Measurements from ENCODE around the gene KCTD21. TPM values are rescaled to one million over a fixed set of nuclear protein-coding genes. Genes with fewer than 3 reads are reported as not detected.

Gene KCTD21
- total and polyA plus RNA-seq, 2 donors (not counting 1 experiment from before 2014, with no cell fraction given) = 4.3 to 8.0 TPM

- Mint-ChIP-seq H3K4me3 (no peak overlapping the region), H3K9me3 (ENCODE audit: insufficient read depth) (no peaks in the 10 kb centered on the region), H3K27me3 (no peaks in the 10 kb centered on the region), H3K4me1 (peaks cover 6% of the 10 kb centered on the region), H3K27ac (no peak overlapping the region)
- no peaks in the 10 kb centered on the region for H4K20me1 ChIP-seq (ENCODE audit: control insufficient read depth, insufficient read depth, low read length, poor library complexity, severe bottlenecking)
- H2AFZ ChIP-seq (ENCODE audit: insufficient read depth, low read depth, low read length, poor library complexity, severe bottlenecking) = no peak overlapping the region
- H3K4me3 ChIP-seq (ENCODE audit: control extremely low read depth in 1 of 5, extremely low read depth in 1 of 5, insufficient read depth in 1 of 5, low read depth in 2 of 5, low read length in 4 of 5) = no peak overlapping the region
- no peaks in the 10 kb centered on the region for H3K9me3 ChIP-seq (ENCODE audit: control extremely low read depth in 1 of 3, control insufficient read depth in 2 of 3, insufficient read depth in 1 of 3, low read length in 2 of 3)
- peaks cover 0 to 2% of the 10 kb centered on the region in 2 experiments for H3K36me3 ChIP-seq (replicated peaks in 1 of 2; ENCODE audit: control extremely low read depth in 1 of 2, control insufficient read depth in 1 of 2, extremely low read depth in 1 of 2, insufficient read depth in 2 of 2, low read length in 1 of 2)
- intact Hi-C loops (cut with micrococcal nuclease) = no loop called here
- POLR2A ChIA-PET = no interaction called here
- no peaks in the 10 kb centered on the region for H3K79me2 ChIP-seq (ENCODE audit: control insufficient read depth, insufficient read depth, low read length)
- H3K27me3 ChIP-seq (replicated peaks in 1 of 4; ENCODE audit: control extremely low read depth in 1 of 4, control insufficient read depth in 3 of 4, insufficient read depth in 4 of 4, low read length in 3 of 4) = no peaks in the 10 kb centered on the region
- H3K4me1 ChIP-seq (ENCODE audit: control insufficient read depth in 2 of 2, insufficient read depth in 2 of 2, low read length in 2 of 2) = peaks cover 6 to 7% of the 10 kb centered on the region in 2 donors
- CTCF ChIA-PET = interaction anchor here (0.5 kb wide), 1 partner anchor 356 kb away, joined by 4 read pairs; no protein-coding TSS in a partner anchor
- TF ChIP-seq CTCF (IDR thresholded peaks at IDR 0.05) (no peak), EZH2 (IDR thresholded peaks at IDR 0.05; ENCODE audit: borderline replicate concordance, insufficient read depth, low read depth, low read length, poor library complexity, severe bottlenecking) (no peak)
- H3K4me2 ChIP-seq (replicated peaks; ENCODE audit: low read depth, low read length, poor library complexity, severe bottlenecking) = no peak overlapping the region
- ATAC-seq (ENCODE audit: low read depth) (no peak), DNase-seq (no peak)
- H3K27ac ChIP-seq (ENCODE audit: low read length in 2 of 2) = no peak overlapping the region
- H3K9ac ChIP-seq (ENCODE audit: low read length) = no peak overlapping the region
- WGBS (ENCODE audit: insufficient coverage) = 97% methylated on average over 7 of the region's 11 CpGs
These were observed 19.3 kb upstream of the KCTD21 start for GRCh38 chr11:78207532-78208256.

- no peaks in the 10 kb centered on the region for H3K27me3 Mint-ChIP-seq
- H3K4me1 ChIP-seq (ENCODE audit: control insufficient read depth in 2 of 2, insufficient read depth in 2 of 2, low read length in 2 of 2) = peaks cover 14 to 15% of the 10 kb centered on the region in 2 donors
- ChIA-PET POLR2A (no interaction called here), CTCF (no interaction called here)
- H3K4me1 Mint-ChIP-seq = peaks cover 18% of the 10 kb centered on the region
- no peak overlapping the region for H2AFZ ChIP-seq (ENCODE audit: insufficient read depth, low read depth, low read length, poor library complexity, severe bottlenecking)
- DNase-seq (no peak), ATAC-seq (ENCODE audit: low read depth) (no peak)
- H3K27me3 ChIP-seq (replicated peaks in 1 of 4; ENCODE audit: control extremely low read depth in 1 of 4, control insufficient read depth in 3 of 4, insufficient read depth in 4 of 4, low read length in 3 of 4) = no peaks in the 10 kb centered on the region
- no peaks in the 10 kb centered on the region for H3K9me3 ChIP-seq (ENCODE audit: control extremely low read depth in 1 of 3, control insufficient read depth in 2 of 3, insufficient read depth in 1 of 3, low read length in 2 of 3)
- H3K4me3 ChIP-seq (ENCODE audit: control extremely low read depth in 1 of 5, extremely low read depth in 1 of 5, insufficient read depth in 1 of 5, low read depth in 2 of 5, low read length in 4 of 5) = no peak overlapping the region
- peaks cover 0 to 2% of the 10 kb centered on the region in 2 experiments for H3K36me3 ChIP-seq (replicated peaks in 1 of 2; ENCODE audit: control extremely low read depth in 1 of 2, control insufficient read depth in 1 of 2, extremely low read depth in 1 of 2, insufficient read depth in 2 of 2, low read length in 1 of 2)
- no peak overlapping the region for H3K27ac Mint-ChIP-seq
- intact Hi-C loops (cut with micrococcal nuclease) = no loop called here
- TF ChIP-seq EZH2 (IDR thresholded peaks at IDR 0.05; ENCODE audit: borderline replicate concordance, insufficient read depth, low read depth, low read length, poor library complexity, severe bottlenecking) = no peak
- H3K79me2 ChIP-seq (ENCODE audit: control insufficient read depth, insufficient read depth, low read length) = no peaks in the 10 kb centered on the region
- H3K4me2 ChIP-seq (replicated peaks; ENCODE audit: low read depth, low read length, poor library complexity, severe bottlenecking) = no peak overlapping the region
- no peaks in the 10 kb centered on the region for H3K9me3 Mint-ChIP-seq (ENCODE audit: insufficient read depth)
- WGBS (ENCODE audit: insufficient coverage) = 98% methylated on average over 7 of the region's 7 CpGs
- H3K4me3 Mint-ChIP-seq = no peak overlapping the region
- no peak overlapping the region for H3K9ac ChIP-seq (ENCODE audit: low read length)
- H4K20me1 ChIP-seq (ENCODE audit: control insufficient read depth, insufficient read depth, low read length, poor library complexity, severe bottlenecking) = no peaks in the 10 kb centered on the region
- no peak overlapping the region for H3K27ac ChIP-seq (ENCODE audit: low read length in 2 of 2)
These were observed 17.3 kb upstream of the KCTD21 start for GRCh38 chr11:78205691-78206090.
